NCI-H128 (cell line): ENCODE results near the gene KIRREL1.
"Not testable (repeated sequence)": the region's sequence is repeated elsewhere in the genome, so short reads cannot be mapped to it uniquely, and the experiment has no call there.

Source experiments
- DNase-seq: peaks from one replicate; lab custom pipeline; 2025; ENCODE audit not compliant: unreplicated experiment; lab: John Stamatoyannopoulos, UW

The KIRREL1 gene

GRCh38 chr1:158103861-158104522 is 110.5 kb downstream of the KIRREL1 start:
- no peak for DNase-seq

DNA sequence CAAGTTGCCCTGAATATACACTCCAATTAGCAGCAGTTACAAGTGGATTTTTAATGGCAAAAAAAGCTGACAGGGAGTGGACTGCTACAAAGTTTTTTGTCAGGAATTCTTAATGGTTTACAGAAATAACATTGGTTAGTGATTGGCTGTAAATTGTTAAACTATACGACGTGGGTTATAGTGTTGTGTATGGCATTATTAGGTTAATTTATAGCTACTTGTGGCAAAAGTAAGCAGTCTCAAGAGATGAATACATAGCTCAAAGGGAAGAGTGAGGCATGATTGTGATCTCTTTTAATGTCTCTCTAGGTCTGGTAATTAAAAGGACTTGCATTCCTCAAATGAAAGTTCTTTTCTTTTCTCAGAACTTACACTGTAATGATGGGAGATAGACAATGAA is 111.4 kb downstream of the KIRREL1 start:
- DNase-seq = no peak

- no peak for DNase-seq
Measured at GRCh38 chr1:158105352-158106095, 112.1 kb downstream of the KIRREL1 start.

- DNase-seq = no peak
Measured at GRCh38 chr1:158107916-158108315, 114.5 kb downstream of the KIRREL1 start.

GRCh38 chr1:158112994-158113758 is 119.7 kb downstream of the KIRREL1 start:
- DNase-seq = no peak

DNA sequence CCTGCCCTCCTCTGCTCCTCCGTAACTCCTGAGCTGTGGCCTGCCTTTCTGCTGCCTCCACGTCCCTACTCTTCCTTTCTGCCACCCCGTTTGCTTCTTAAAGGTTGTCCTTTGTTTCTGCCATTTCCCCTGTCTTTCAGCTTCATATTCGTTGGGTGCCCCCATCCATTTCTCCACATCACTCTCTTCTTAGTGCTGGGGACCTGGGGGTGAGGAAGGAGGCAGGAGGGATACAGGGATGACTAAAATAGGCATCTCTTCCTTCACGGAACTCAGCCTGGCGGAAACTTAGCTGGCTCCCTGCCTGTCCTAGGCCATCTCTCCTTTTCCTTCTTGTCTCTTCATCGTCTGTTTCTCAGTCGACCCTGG is 120.3 kb downstream of the KIRREL1 start:
- DNase-seq = no peak

GRCh38 chr1:158115126-158115525 is 121.7 kb downstream of the KIRREL1 start:
- no peak for DNase-seq

- DNase-seq = no peak
Measured at GRCh38 chr1:158116311-158117167, 123.1 kb downstream of the KIRREL1 start.

- no peak for DNase-seq
Measured at GRCh38 chr1:158117854-158118704, 124.6 kb downstream of the KIRREL1 start.

GRCh38 chr1:158118713-158119402 is 125.4 kb downstream of the KIRREL1 start:
- no peak for DNase-seq

DNA sequence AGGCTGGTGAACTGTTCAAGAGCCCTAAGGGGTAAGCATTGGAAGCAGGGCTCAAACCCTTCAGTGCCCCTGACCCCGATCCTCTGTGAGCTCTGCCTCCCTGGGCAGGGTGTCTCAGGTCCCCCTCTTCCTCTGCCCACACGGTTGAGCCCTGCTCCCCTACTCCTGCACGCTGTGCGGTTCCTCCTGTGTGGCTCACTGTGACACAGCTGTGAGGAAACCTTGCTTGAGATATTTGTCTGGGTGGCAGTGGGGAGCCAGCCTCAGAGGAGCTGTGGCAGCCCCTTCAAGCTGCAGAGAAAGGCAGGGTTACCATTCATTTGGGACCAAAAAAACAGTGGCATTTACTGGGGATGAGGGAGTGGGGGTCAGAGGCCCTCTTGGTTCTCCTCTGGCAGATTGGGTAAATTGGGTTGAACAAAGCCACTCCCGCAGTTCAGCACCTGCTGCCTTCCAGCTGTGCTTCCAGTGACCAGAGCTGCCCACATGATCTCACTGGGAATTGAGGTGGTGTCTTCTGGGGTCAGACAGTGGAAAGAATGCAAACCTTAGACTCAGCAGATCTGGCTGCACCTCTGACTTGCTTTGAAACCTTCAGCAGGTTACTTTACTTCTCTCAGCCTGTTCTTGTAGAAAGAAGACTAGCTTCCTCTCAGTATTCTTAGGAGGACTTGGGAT is 126.7 kb downstream of the KIRREL1 start:
- DNase-seq = no peak

GRCh38 chr1:158121604-158122254 is 128.3 kb downstream of the KIRREL1 start:
- DNase-seq = no peak

GRCh38 chr1:158122833-158123388 is 129.5 kb downstream of the KIRREL1 start:
- DNase-seq = no peak

DNA sequence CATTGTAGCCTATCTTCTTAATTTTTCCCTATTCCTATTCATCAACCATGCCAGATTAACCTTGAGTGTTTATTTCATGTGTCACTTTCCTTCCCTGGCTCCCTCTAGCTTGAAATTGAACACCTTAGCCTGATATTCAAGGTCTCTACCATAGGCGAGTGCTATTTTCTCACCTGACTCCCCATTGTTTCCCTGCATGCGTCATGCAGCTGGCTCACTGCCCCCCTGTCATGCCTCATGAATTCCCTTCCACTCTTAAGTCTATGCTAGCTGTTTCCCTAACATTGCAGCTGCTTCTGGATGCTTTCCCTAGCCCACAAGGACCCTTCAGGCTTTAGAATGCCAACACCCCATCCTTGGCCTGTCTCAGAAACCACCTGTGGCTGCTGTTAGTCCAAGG is 130.6 kb downstream of the KIRREL1 start:
- DNase-seq = no peak

DNA sequence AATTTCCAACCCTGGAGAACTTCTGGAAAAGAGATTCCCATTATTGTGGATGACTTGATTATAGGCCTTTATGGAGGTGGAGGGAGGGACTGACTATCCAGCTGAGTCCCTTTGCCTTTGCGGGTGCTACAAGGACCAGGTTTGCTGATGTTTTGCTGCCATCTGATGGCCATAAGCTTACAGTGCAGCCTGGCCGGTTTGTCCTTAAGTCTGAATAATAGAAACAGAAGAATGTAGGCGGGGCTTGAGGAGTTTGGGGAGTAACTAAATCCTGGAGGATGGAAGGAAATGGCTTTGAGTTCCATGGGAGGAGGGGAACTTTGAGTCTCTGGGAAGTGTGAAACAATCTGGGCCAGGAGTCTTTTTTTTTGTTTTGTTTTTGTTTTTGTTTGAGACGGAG is 131.6 kb downstream of the KIRREL1 start:
- DNase-seq = no peak

DNA sequence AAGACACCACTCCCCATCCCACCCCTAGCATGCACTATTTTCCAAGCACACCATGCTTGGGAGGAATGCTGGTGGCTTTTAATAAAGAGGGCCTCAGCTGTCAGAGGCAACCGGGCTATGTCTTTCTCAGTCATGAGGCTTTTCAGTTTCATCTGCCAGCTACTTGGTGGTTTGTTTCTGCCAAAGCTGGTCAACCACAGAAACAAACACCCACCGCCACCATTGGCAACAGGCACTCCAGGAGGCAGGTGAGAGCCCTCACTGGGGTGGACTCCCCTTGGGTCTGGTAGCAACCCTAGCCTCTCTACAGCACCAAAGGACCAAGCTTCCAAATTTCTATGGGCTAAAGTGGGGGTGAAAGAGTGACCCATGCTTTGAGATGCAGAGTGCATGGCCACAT is 133.0 kb downstream of the KIRREL1 start:
- DNase-seq = no peak

DNA sequence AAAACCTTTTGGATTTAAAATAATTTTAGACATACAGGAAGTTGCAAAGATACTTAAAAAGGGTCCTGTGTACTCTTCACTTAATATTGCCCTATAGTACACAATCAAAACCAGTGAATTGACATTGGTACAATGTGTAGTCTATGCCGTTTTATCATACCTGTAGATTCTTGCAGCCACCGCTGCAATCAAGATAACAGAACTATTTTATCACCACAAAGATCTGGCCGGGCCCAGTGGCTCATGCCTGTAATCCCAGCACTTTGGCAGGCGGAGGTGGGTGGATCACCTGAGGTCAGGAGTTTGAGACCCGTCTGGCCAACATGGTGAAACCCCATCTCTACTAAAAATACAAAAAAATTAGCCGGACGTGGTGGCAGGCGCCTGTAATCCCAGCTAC is 135.1 kb downstream of the KIRREL1 start:
- DNase-seq = not testable (repeated sequence)

GRCh38 chr1:158131217-158131616 is 137.8 kb downstream of the KIRREL1 start:
- no peak for DNase-seq
